H54 (cell line): ENCODE measurements around the gene IL4I1.
"Not testable (repeated sequence)": the region's sequence is repeated elsewhere in the genome, so short reads cannot be mapped to it uniquely, and the experiment has no call there.

Experiments used
- DNase-seq: peaks from one replicate; pipeline ENCODE4 v3.0.0; 2011; ENCODE audit warnings: low spot score, mixed read lengths; ENCODE audit not compliant: insufficient read length
- FAIRE-seq: peaks from 3 replicates; lab custom pipeline; 2011; peaks lifted over from hg19 to GRCh38; lab: Jason Lieb, UNC
- POLR2A ChIP-seq: IDR thresholded peaks from 2 replicates; pipeline ENCODE4 v1.6.1; 2011; ENCODE audit warnings: low read depth, mild to moderate bottlenecking, low read length

The IL4I1 gene, protein sequence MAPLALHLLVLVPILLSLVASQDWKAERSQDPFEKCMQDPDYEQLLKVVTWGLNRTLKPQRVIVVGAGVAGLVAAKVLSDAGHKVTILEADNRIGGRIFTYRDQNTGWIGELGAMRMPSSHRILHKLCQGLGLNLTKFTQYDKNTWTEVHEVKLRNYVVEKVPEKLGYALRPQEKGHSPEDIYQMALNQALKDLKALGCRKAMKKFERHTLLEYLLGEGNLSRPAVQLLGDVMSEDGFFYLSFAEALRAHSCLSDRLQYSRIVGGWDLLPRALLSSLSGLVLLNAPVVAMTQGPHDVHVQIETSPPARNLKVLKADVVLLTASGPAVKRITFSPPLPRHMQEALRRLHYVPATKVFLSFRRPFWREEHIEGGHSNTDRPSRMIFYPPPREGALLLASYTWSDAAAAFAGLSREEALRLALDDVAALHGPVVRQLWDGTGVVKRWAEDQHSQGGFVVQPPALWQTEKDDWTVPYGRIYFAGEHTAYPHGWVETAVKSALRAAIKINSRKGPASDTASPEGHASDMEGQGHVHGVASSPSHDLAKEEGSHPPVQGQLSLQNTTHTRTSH

DNA sequence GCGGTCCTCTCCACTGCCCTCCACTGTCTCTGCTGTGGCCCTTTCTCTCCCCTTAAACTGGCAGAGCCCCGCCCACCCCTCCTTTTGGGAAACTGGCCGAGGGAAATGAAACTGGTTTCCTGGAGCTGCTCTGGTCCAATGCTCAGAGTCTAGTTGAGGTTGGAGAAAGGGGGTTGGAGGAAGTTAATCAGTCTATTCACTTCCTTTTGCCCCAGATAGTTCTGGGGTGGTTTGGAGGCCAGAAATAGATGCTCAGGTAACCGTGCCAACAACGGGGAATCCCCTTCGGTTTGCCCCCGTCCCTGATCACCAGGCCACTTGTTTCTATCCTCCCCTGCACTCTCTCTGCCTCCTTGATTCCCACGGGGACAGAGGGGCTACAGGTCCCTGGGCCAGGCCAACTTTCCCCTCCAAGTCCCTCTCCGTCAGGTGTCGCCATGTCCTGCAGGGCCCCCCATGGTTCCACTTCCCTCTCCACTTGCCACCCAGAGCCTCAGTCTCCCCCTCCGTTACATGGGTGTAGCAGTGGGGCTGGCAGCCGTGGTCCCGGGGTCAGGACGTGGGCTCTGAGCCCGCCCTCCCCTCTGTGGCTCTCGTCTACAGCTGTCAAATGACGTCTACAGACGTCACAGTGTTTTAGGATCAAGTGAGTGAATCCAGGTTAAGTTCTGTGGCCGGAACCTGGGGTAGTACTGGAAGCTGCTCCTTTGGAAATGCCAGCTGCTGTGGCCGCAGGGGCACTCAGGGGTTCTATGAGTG is at the start of gene IL4I1:
Gene IL4I1 (minus strand): TSS at position 25 of the 759 bp plus-strand sequence. CDS start 727 bp downstream, outside the sequence.
- FAIRE-seq (no peak), DNase-seq (peak; percentile 63)
- no peak for TF ChIP-seq POLR2A

DNA sequence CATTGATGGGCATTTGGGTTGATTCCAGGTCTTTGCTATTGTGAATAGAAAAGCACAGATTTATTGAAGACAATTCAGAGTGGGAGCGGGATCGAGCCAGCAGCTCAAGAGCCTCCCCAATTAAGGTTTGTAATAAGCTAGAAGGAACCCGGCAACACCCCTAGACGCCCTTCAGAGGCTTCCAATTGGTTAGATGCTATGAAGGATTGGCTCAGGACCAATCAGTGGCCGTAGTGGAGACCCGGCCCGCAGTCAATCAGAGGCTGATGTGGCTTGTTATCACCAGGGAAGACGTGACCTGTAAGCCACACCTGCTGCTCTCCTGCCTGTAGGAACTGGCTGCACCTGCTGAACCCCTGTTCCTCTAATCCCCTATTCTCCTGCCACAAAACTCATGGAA is 49.7 kb upstream of the IL4I1 start:
- no peak for TF ChIP-seq POLR2A
- no peak for DNase-seq
- FAIRE-seq: no peak

DNA sequence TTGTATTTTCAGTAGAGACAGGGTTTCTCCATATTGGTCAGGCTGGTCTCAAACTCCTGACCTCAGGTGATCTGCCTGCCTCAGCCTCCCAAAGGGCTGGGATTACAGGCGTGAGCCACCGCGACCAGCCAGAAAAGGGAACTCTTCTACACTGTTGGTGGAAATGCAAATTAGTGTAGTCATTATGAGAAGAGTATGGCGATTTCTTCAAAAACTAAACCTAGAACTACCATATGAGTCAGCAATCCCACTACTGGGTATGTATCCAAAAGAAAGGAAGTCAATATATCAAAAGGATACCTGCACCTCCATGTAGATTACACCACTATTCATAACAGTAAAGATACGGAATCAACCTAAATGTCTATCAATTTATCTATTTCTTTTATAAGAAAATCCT is 47.9 kb upstream of the IL4I1 start:
- not testable (repeated sequence) for DNase-seq, FAIRE-seq

DNA sequence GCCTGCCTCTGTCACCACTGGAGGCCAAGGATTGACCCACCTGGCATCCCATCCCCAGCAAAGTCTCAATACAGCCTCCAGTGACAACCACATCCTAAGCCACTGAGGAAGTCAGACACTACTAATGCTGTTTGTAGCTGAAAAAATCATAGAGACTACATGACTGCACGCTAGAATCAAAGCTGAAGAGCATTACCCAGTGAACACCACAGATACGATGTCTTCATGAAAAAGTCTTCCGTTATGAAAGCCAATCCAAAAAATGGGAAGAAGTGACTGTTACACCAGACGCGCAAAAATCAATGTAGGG is 43.8 kb upstream of the IL4I1 start:
- DNase-seq (no peak), FAIRE-seq (no peak)
- no peak for TF ChIP-seq POLR2A

DNA sequence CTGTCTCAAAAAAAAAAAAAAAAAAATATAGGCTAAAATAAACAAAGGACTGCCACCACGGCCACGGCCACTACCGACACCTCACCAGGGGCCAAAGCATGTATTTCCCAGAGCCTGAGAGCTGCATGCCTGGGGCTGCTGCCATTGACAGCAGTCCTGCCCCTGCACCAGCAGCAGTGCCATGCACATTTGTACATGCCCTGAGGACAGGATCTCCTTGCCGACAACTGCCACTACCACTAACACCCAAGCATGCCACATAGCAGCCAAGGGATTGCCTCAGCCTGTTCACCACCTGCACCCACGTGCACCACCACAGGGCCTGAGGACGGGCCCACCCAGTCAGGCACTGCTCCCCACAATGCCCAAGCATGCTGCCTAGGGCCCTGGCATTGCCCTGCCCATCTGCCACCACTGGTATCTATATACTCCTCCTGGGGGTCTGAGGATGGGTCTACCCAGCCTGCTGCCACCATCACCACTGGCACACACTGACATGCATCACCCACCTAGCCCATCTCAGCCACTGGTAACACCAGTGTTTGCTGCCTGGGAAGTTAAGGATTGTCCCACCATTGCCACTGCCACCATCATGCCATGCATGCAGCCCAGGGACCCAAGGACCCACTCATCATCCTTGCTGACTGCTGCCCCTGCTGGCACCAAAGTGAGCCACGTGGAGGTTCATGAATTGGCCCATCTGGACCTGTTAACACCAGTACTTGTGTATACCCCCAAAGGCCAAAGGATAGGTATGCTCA is 43.2 kb upstream of the IL4I1 start:
- DNase-seq: no peak

DNA sequence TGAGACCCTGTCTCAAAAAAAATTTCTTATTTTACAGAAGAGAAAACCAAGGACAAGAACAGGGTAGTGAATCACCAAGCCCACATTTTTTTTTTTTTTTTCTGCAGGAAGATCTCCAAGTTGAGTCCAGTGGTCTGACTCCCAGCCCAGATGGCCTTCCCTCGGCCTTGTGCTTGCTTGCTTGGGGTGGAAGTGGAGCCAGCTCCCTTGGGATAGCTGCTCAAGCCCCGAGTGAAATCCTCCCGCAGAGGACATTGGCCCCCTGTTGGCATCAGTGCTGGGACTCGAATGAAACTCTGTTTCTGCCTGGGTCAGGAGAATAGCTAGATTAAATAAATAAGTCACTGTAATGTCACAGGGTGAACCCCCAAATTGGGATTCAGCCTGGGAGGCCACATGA is 42.0 kb upstream of the IL4I1 start:
- FAIRE-seq: no peak
- DNase-seq: no peak
- no peak for TF ChIP-seq POLR2A

More for the DNA sequence above, 43.2 kb upstream of the IL4I1 start:
- no peak for FAIRE-seq
- TF ChIP-seq POLR2A: no peak

DNA sequence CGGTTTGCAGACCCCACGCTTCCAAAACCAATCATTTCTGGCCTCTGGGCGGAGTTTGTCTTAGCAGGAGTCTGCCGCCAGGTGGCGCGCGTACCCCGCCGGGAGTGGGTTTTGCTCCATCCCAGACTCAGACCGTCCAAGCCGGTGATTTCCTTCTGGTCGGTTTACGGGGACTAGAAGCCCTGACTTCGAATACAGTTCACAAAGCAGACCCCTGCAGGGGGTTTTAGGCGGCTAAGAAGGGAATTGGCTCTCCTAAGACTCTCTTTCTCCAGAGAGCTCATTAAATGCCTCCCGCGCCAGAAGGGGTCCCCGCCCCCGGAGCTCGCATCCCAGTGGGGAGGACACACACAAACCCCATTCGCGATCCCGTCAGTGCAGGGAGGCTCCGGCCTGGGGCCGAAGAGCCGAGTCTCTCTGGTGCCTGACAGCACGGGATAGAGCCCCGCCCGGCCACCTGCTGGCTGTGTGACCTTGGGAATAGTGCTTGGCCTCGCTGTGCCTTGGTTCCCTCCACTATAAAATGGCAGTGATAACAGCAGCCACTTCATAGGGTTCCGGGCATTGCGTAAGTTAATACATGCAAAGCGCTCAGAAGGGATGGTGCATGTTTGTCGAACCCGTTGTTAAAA is 41.2 kb upstream of the IL4I1 start:
- TF ChIP-seq POLR2A: no peak
- FAIRE-seq: peak; percentile 11
- DNase-seq: peak; percentile 85

DNA sequence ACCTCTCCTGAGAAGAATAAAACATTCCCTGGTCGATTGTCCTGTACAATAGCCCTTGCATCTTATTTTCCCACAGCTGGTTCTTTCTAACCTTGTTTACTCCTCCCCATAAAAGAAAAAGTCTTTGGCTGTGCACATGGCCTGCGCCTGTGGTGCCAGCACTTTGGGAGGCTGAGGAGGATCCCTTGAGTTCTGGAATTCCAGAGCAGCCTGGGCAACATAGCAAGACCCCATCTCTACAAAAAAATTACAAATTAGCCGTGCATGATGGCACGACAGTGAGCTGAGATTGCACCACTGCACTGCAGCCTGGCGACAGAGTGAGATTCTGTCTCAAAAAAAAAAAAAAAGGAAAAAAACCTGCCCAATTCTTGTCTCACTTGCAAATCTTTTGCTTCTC is 39.9 kb upstream of the IL4I1 start:
- TF ChIP-seq POLR2A: no peak
- FAIRE-seq (no peak), DNase-seq (no peak)

DNA sequence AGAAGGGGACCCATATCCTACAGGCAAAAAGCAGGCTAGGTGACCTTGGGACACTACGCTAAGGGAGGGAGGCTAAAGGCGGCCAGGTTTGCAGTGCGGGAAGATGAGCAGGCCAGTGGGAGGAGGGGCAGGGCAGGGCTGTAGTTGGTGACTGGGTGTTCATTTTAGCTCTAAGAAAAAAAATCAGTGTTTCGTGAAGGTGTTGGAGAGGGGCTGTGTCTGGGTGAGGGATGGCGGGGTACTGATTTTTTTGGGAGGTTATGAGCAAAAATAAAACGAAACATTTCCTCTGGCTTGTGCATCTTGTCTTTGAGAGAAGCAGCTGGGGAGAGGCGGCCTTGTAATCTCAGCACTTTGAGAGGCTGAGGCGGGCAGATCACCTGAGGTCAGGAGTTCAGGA is 37.0 kb upstream of the IL4I1 start:
- DNase-seq (no peak), FAIRE-seq (no peak)
- TF ChIP-seq POLR2A: no peak

DNA sequence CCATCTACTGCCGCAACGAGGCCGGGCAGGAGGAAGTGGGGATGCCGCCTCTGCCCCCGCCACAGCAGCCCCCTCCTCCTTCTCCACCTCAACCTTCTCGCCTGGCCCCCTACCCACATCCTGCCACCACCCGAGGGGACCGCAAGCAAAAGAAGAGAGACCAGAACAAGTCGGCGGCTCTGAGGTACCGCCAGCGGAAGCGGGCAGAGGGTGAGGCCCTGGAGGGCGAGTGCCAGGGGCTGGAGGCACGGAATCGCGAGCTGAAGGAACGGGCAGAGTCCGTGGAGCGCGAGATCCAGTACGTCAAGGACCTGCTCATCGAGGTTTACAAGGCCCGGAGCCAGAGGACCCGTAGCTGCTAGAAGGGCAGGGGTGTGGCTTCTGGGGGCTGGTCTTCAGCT is 36.0 kb upstream of the IL4I1 start:
- FAIRE-seq (no peak), DNase-seq (no peak)
- no peak for TF ChIP-seq POLR2A

DNA sequence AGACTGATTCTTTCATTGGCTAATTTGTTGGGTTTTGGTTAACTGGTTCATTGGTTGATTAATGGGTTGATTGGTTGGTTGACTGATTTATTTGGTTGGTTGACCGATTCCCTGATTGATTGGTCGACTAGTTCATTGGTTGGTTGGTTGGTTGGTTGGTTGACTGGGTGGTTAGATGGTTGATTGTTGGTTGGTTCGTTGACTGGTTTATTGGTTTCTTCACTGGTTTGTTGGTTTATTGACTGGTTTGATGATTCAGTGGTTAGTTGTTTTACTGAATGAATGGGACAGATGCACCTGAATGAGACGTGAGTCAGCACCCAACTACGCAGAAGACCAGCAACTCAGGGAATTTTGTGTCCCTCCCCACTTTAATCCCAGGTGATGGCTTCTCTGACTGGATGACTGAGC is 35.4 kb upstream of the IL4I1 start:
- no peak for FAIRE-seq
- DNase-seq: no peak
- no peak for TF ChIP-seq POLR2A

DNA sequence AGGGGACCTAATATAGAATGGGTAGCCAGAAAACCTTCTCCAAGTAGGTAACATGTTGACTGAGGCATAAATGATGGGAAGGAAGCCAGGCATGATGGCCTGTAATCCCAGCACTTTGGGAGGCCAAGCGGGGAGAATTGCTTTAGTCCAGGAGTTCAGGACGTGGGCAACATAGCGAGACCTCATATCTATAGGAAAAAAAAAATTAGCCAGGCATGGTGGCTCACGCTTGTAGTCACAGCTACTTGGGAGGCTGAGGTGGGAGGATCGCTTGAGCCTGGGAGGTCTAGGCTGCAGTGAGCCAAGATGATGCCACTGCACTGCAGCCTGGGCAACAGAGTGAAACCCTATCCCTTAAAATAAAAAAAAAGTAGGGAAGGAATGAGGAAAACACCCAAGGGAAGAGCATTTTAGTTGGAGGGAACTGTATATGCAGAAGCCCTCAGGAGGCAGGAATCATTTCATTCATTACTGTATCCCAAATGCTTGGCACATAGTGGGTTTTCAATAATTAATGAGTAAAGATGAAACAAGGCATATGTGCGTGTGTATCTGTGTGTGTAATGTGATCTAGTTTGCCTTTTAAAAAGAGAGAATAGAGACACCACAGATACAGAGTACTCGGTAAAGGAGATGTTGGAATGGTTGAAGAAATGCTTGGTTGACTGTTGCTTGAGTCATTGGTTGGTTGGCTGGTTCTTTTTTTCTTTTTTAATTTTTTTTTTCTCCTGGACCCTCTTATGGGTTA is 34.8 kb upstream of the IL4I1 start:
- no peak for TF ChIP-seq POLR2A
- DNase-seq (no peak), FAIRE-seq (no peak)
